Psoas muscle (tissue), 8 donors: ENCODE results near the gene NKIRAS1. TPM values are rescaled to one million over a fixed set of nuclear protein-coding genes. Genes with fewer than 3 reads are reported as not detected.

Source experiments
- ATAC-seq, 4 donors: fragments of 200-7000 bp; cut with Tn5 transposase; one replicate each; pipeline ENCODE4 v1.9.1; 2020; ENCODE audit warnings: moderate library complexity in 3 of 4, mild to moderate bottlenecking in 2 of 4
- DNase-seq, 2 donors: peaks; one replicate each; pipeline ENCODE4 v3.0.0-alpha.2; 2020
- H3K27ac ChIP-seq: fragments of 200-600 bp; one replicate; pipeline ENCODE4 v1.8.0; 2022
- H3K27me3 ChIP-seq, 3 donors: fragments of 200-600 bp in 1 of 3; one replicate each; pipeline versions ENCODE4 v1.6.1 to v1.8.0; 2013 to 2022; ENCODE audit warnings: low read length in 2 of 3, mild to moderate bottlenecking in 2 of 3, moderate library complexity in 1 of 3; ENCODE audit not compliant: insufficient read depth in 3 of 3
- H3K36me3 ChIP-seq, 2 donors: fragments of 200-600 bp in 1 of 2; one replicate each; pipeline versions ENCODE4 v1.6.1 to v1.8.0; 2013 to 2022; ENCODE audit warnings: low read depth in 1 of 2, mild to moderate bottlenecking in 1 of 2, moderate library complexity in 1 of 2; ENCODE audit not compliant: insufficient read depth in 1 of 2
- H3K4me1 ChIP-seq: fragments of 200-600 bp; one replicate; pipeline ENCODE4 v1.8.0; 2022
- H3K4me3 ChIP-seq: fragments of 200-600 bp; one replicate; pipeline ENCODE4 v1.8.0; 2022; ENCODE audit warnings: mild to moderate bottlenecking
- H3K9me3 ChIP-seq: fragments of 200-600 bp; one replicate; pipeline ENCODE4 v1.8.0; 2022
- WGBS, 3 donors: extraction: QIAGEN DNeasy Blood & Tissue Kit; methylation state at CpG; one replicate each; pipeline versions ENCODE4 v1.1.6 to v1.1.7; 2013; 5-methylcytosine and 5-hydroxymethylcytosine counted together
- intact Hi-C, 2 donors: fragments of 100-400 bp; cut with DNase I; formaldehyde crosslinking; loops; one replicate each; pipeline versions ENCODE4 v1.11.0 to v1.14.2; 2022
- polyA plus RNA-seq, 3 donors: library from polyadenylated mRNA; stranded (reverse); fragments of 200-250 nt; gene quantifications; one replicate each; pipeline ENCODE4 v1.2.3, GENCODE V29; 2013
- total RNA-seq, 4 donors: library from RNA; stranded (reverse); fragmentation: NEBNext Ultra II Directional in 2 of 4; extraction: Animal tissue kit (Norgen Biotek cat#: 25700) in 2 of 4; gene quantifications; one replicate each; pipeline versions ENCODE4 v1.2.1 to v1.2.4, GENCODE V29; 2021 to 2023
- TF ChIP-seq, protein P1 (sequence below): fragments of 200-600 bp; IDR thresholded peaks from one replicate; pipeline ENCODE4 v1.8.0; 2022; ENCODE audit warnings: antibody characterized with exemption
- donor health status: healthy with polysubstance abuse.
- donor health status: DM: no; HTN: no; CAD: no; lungs with moderate emphysema.
- donor health status: Bipolar disorder and iron deficiency.
- donor health status: healthy.
- donor health status: DM: yes; HTN: yes; CAD: no.
- donor health status: DM: no; HTN: no; CAD: no.
- donor health status: DM: no; HTN: no; CAD: no.
- donor health status: DM: yes; HTN: yes; CAD: no.

NKIRAS1 gene
- total and polyA plus RNA-seq, 7 donors: 19.5 to 52.4 (median 22.3) TPM

DNA sequence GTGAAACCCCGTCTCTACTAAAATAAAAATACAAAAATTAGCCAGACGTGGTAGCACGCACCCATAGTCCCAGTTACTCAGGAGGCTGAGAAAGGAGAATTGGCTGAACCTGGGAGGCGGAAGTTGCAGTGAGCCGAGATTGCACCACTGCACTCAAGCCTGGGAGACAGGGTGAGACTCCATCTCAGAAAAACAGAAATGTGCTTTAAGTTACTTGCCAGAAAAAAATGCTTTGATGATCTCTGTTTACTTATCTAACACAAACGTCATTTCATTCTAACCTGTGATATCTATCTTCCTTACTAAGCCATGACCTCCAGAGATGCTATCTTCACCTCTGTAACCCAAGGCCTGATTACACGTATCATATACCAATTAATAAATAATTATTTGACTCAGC lies 7.4 kb downstream of the NKIRAS1 start:
- Histone ChIP-seq H3K4me3 (no peak overlapping the region), H3K9me3 (no peaks in the 10 kb centered on the region), H3K27me3 (no peaks in the 10 kb centered on the region), H3K4me1 (peaks cover 4% of the 10 kb centered on the region), H3K36me3 (peaks cover 5 to 53% of the 10 kb centered on the region in 2 donors), H3K27ac (no peak overlapping the region)
- 89 to 95% (median 93%) methylated on average over 7 of the region's 7 CpGs for WGBS, 3 donors
- no peak for ATAC-seq
- no peak for DNase-seq
- intact Hi-C loops: no loop called here
- TF ChIP-seq, protein P1, sequence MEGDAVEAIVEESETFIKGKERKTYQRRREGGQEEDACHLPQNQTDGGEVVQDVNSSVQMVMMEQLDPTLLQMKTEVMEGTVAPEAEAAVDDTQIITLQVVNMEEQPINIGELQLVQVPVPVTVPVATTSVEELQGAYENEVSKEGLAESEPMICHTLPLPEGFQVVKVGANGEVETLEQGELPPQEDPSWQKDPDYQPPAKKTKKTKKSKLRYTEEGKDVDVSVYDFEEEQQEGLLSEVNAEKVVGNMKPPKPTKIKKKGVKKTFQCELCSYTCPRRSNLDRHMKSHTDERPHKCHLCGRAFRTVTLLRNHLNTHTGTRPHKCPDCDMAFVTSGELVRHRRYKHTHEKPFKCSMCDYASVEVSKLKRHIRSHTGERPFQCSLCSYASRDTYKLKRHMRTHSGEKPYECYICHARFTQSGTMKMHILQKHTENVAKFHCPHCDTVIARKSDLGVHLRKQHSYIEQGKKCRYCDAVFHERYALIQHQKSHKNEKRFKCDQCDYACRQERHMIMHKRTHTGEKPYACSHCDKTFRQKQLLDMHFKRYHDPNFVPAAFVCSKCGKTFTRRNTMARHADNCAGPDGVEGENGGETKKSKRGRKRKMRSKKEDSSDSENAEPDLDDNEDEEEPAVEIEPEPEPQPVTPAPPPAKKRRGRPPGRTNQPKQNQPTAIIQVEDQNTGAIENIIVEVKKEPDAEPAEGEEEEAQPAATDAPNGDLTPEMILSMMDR: no peak

DNA sequence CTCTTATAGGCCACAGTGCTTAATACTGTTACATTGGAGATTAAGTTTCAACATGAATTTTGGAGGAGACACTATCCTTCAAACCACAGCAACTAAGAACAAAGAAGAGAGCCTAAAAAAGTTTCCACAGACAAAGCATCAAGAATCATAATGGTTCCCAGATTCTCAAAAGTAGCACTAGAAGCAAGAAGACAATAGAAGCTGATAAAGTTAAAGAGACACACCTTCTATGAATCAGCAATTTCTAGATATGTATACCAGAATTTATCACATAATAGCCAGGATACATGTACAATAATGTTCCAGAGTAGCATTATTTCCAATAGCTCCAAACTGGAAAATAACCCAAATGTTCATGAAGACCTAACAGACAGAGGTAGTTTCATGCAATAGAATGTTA lies 12.2 kb downstream of the NKIRAS1 start:
- Histone ChIP-seq H3K27me3 (no peaks in the 10 kb centered on the region), H3K27ac (no peak overlapping the region), H3K36me3 (peaks cover 0 to 54% of the 10 kb centered on the region in 2 donors), H3K4me1 (no peaks in the 10 kb centered on the region), H3K4me3 (no peak overlapping the region), H3K9me3 (no peaks in the 10 kb centered on the region)
- DNase-seq: no peak
- TF ChIP-seq, protein P1: no peak
- intact Hi-C loops: no loop called here
- no peak for ATAC-seq

DNA sequence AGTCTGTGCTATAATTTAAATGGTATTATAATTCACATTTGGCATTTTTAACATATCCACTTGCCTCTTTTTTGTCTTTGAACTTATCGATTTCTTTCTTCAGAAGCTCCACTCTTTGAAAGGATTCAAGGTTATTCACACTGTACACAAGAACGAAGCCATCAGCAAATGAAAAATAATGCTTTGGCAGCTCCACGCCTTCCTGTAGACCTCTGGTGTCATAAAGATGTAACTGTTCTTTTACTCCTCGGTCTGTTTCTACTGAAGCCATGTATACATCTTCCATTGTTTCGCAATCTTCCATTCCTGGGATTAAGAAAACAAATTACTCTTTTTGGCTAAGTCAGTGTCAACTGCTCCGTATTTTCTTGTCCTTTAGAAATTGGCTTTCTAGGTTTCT lies 16.0 kb downstream of the NKIRAS1 start:
- no peak overlapping the region for H3K27ac ChIP-seq
- no peaks in the 10 kb centered on the region for H3K4me1 ChIP-seq
- ATAC-seq (no peak), DNase-seq (no peak)
- no peak overlapping the region for H3K4me3 ChIP-seq
- intact Hi-C loops: no loop called here
- TF ChIP-seq, protein P1: no peak
- peaks cover 3 to 45% of the 10 kb centered on the region in 2 donors for H3K36me3 ChIP-seq
- no peaks in the 10 kb centered on the region for H3K9me3 ChIP-seq
- WGBS, 3 donors: 81 to 89% (median 84%) methylated on average over 6 of the region's 6 CpGs
- no peaks in the 10 kb centered on the region for H3K27me3 ChIP-seq

DNA sequence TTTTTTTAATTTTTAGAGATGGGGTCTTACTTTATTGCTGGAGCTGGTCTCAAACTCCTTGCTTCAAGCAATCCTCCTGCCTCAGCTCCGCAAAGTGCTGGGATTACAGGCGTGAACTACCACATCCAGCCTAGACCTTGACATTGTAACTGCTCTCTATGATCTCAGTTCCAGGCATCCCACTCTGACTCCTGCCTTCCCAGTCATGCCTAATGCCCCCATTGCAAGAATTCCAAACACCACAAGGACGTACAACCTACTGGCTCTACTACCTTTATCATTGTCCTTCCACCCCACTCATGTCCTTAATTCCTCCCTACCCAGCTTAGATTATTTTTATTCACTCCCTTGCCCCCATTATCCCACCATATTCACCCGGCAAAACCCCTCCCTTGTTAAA lies 21.6 kb downstream of the NKIRAS1 start:
- Histone ChIP-seq H3K27ac (no peak overlapping the region), H3K9me3 (no peaks in the 10 kb centered on the region), H3K4me1 (no peaks in the 10 kb centered on the region), H3K27me3 (no peaks in the 10 kb centered on the region), H3K36me3 (peaks cover 3 to 61% of the 10 kb centered on the region in 2 donors), H3K4me3 (no peak overlapping the region)
- ATAC-seq (no peak), DNase-seq (no peak)
- 90 to 94% (median 94%) methylated on average over 4 of the region's 4 CpGs for WGBS, 3 donors
- intact Hi-C loops: no loop called here
- TF ChIP-seq, protein P1: no peak
